Measurements from ENCODE around the gene LIMK2.
"Not testable (repeated sequence)": the region's sequence is repeated elsewhere in the genome, so short reads cannot be mapped to it uniquely, and the experiment has no call there.

Gene LIMK2

DNA sequence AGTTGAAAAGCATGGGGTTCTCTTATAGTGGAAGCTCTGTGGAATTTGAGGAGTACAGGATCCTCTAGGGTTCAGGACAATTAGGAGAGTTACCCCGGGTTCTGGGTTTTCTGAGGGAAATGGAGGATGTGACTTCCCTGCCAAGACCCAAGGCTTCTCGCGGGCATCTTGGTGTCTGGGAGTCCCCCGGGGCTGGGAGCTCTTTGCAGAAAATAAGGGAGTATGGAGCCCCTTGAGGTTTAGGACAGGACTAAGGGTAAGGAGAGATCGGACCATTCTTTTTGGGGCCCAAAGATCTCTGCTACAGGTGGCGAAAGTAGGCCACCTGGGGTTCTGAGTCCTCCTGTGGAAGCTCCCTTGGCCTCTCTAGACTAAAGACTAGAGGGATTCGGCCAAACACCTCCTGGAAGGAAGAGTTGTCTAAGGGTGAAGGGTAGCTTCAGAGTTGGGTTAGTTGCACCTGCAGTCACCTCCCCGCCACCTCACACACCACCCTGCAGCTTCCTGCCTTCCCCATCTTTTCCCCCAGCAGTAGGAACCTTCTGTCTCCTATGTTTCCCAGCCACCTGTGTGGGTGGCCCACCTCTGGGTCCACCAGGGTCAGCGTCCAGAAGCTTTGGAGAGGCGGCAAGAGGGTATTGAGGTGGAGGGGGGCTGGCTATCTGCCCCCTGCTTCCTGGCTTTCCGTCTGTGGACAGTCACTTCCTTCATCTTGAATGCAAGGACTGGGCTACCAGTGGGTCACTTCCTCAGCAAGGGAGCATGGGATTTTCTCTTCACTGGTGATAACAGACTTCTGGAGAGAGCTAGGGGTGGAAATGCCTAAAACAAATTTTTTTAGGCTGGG, 908 bp downstream of the LIMK2 start:
- peak; percentile 36 for DNase-seq

DNA sequence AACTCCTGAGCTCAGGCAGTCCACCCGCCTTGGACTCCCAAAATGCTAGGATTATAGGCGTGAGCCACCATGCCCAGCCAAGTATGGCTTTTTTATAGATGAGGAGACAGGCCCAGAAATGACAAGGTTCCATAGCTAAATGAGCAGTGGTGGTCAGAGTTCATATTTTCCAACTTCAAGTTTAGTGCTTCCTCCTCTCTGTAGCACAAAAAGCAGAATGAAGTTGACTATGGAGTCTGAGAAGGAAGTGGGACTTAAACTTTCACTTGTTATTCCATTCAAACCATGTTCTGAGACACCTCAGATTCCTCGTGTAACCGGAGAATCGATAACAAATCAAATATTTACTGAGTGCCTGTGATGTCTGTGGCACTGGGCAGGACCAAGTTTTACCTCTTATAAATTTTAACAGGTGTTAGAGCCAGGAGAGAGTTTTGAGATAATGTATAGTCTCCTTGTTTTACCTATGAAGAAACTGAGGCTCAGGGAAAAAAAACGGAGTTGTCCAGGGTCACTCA, 3.0 kb downstream of the LIMK2 start:
- DNase-seq, result no peak

DNA sequence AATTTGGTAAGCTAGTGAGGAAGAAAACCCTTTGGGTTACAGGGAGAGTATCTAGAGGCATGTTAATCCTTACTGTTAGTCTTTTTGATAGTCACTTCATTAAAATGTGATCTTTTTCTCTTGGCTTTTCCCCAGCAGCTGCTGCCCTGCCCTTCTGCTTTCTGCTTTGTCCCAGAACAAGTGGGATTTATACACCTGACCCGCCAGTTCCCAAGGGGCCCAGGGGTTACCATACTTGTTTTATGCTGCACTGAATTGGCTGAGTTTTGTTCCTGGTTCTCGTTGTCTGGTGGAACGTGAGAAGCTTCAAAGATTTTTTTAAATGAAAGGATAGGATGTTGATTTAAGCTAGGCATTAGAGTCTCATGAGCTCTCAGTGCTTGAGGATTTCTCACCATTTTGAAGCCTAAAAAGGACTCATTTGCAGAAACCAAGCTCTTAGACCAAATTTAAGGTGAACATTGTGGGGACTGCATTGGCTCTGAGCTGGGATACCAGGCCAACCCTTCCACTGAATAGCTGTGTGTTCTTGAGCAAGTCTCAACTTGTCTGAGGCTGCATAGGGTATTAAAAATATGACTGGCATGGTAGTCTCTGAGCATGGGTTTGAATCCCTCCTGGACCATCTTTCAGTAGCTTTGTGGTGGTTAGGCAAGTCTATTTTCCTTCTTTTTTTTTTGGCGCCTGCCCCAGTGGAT, 6.6 kb downstream of the LIMK2 start:
- no peak for DNase-seq

DNA sequence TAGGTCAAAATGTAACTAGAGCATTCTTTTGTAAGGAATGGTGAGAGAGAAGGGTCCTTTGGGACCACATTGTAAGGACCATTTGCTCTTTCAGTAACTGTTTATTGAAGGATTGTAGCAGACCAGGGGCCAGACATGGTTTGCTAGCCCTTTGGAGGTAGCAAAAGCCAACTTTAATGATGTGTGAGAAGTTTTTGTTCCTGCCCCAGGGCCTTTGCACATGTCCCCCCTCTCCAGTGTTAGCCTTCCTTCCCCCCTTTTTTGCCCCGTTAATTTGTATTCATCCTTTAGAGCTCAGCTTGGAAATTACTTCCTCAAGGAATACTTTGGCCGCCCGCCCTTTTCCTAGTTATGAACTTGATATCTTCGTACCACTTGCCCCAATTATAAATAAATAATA, 9.0 kb downstream of the LIMK2 start:
- DNase-seq, result no peak

DNA sequence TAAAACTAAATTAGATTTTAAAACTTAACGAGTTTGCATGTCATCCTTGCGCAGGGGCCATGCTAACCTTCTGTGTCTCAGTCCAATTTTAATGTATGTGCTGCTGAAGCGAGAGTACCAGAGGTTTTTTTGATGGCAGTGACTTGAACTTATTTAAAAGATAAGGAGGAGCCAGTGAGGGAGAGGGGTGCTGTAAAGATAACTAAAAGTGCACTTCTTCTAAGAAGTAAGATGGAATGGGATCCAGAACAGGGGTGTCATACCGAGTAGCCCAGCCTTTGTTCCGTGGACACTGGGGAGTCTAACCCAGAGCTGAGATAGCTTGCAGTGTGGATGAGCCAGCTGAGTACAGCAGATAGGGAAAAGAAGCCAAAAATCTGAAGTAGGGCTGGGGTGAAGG, 10.6 kb downstream of the LIMK2 start:
- no peak for DNase-seq

DNA sequence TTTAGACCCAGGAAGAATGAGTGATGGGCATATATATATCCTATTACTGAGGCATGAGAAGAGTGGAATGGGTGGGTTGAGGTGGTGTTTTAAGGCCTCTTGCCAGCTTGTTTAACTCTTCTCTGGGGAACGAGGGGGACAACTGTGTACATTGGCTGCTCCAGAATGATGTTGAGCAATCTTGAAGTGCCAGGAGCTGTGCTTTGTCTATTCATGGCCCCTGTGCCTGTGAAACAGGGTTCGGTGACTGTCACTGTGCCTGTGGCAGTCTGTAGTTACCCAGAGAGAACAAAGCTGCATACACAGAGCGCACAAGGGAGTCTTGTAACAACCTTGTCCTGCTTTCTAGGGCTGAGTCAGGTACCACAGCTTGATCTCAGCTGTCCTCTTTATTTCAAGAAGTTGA, 11.7 kb downstream of the LIMK2 start:
- no peak for DNase-seq

DNA sequence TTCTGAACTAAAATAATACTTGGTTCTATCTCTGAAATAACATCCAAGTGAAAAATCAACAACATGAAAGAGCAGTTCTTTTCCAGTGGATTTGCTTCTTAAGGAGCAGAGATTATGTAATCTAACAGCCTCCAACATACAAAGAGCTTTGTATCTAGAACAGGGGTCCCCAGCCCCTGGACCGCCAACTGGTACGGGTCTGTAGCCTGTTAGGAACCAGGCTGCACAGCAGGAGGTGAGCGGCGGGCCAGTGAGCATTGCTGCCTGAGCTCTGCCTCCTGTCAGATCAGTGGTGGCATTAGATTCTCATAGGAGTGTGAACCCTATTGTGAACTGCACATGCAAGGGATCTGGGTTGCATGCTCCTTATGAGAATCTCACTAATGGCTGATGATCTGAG, 12.6 kb downstream of the LIMK2 start:
- DNase-seq, result peak; percentile 74

DNA sequence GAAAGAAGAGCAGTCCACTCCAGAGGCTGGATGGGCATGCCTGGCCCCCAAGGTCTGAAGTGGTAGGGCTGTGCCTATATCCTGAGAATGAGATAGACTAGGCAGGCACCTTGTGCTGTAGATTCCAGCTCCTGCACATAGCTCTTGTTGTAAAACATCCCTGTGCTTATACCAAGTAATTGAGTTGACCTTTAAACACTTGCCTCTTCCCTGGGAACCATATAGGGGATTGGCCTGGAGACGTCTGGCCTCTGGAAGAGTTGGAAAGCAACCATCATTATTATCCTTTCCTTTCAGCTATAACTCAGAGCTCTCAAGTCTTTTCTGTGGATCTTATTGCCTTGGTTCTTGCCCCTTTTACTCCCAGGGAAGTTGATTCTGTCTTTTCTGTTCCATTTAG, 15.1 kb downstream of the LIMK2 start:
- DNase-seq, result no peak

DNA sequence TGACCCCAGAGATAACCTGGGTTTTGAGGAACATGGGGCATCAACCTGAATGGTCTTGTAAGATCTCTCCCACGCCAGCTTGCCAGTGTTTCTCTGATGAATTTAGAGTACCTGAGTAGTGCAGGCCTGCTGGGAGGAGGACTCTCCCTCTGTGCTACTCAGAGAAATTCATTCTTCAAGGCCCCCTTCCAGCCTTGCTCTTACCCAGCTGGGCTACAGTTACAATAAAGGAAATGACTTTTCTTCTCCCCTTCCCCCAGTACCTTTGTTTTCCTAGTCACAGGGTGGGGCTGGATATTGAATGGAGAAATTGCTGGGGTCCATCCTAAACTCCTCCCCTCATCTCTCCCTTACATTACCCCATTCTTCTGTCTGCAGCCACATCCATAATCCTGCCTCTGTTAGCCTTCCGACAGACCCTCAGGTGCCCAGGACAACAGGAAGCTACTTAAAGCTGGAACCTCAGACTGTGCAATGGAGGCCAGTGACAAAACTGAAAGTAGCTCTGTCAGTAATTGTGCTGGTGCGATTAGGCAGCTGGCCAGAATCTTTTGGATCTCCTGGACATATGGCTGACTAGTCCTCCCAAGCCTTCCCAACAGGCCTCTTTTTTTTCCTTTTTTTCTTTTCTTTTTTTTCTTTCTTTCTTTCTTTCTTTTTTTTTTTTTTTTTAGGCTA, 17.4 kb downstream of the LIMK2 start:
- DNase-seq, result no peak

DNA sequence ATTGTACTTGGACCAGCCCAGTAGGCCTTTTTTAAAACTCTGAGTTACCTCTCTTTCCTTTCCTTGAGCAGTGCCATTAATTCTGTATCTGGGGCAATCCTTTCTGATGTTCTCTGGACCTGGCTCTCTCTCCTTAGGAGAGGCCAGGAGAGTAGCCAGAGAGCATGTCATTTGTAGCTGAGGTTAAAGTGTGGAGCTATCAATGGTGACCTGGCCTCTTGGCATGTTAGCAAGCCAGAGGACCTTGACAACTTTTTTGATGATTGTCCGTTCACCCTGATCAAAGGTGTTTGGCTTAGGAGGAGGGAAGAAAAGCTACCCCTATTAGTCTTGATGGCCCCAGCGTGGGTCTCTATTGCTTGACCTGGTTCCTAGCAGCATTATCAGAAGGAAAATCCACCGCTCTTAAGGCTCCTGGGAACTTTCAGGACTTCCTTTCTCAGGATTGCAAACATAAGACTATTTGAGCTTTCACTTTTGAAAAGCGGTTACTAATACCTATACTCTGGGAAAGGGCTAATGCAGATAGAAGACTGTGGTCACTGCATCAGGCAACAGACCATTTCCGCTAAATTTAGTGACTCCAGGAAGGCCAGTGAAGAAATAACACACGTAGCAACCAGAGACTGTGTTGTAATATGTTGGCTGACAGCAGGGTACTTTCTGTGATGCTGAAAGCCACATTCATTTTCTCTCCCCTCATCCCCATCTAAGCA, 18.2 kb downstream of the LIMK2 start:
- DNase-seq, result no peak

DNA sequence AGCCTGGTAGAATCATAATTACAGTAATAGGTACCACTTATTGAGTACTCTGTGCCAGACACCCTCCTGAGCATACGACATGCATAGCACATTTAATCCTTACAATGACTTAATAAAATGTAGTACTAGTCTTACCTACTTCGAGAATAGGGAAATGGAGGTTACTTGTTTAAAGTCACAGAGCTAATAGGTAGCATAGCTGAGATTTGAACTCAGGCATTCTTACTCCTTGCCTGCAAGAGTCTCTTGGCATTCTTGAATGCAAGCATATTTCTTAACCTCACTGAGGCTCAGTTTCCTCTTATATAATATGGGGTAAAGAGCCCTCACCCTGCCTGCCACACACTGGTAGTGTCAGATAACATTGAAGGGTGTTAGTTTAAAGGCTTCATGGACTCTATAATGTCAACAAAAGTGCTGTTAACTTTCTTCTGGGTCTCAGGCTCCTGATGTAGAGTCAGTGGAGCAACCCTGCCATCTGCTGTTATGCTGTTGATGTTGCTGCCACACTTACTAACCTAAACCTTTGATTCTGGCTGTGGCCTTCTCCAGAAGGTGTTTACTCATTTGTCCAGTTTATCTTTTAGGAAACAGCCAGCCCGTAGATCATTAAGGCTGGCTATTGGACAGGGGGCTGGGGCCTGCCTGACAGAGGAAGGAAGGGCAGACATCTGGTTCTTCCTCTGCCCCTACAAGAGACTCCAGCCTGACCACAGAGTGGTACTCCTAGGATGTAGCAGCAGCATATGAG, 18.9 kb downstream of the LIMK2 start:
- DNase-seq, result peak; percentile 70

DNA sequence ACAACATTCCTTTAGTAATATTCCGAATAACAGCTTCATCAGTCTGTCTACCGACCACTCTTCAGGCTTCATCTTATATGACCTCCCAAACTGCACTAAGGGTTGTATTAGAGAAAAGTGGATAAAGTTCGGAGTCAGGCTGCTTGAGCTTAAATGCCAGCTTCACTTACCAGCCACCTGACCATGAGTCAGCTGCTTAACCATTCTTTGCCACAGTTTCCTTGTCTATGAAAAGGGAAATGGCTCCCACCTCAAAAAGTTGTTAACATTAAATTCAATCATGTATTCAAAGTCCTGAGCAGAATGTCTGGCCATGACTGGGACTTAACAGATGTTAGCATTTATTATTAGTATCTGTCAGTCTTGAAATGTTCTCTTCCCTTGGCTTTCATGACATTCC, 20.9 kb downstream of the LIMK2 start:
- DNase-seq, result no peak

DNA sequence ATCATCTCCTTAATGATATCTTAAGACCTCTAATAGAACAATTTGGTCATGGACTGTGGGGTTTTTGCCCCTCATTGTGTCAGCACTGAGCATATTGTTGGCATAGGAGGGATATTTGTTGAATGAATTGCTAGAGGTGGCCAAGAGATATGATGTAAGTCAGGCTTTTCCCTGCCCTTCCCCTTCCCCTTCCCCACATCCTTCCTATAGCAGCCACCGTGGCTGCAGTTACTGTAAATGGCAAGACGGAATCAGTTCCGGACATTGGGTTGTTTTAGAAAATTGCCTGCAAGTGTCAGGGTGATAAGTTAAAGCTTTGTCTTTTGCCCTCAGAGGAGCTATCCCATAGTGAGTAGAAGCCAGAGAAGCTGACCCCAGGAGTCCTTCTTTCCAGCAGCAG, 23.0 kb downstream of the LIMK2 start:
- DNase-seq, result no peak

DNA sequence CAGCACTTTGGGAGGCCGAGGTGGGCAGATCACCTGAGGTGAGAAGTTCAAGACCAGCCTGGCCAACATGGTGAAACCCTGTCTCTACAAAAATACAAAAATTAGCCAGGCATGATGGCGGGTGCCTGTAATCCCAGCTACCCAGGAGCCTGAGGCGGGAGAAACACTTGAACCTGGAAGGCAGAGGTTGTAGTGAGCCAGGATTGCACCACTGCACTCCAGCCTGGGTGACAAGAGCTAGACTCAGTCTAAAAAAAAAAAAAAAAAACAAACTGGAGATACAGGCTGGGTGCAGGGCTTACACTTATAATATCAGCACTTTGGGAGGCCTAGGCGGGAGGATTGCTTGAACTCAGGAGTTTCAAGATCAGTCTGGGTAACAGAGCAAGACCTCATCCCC, 23.9 kb downstream of the LIMK2 start:
- not testable (repeated sequence) for DNase-seq

DNA sequence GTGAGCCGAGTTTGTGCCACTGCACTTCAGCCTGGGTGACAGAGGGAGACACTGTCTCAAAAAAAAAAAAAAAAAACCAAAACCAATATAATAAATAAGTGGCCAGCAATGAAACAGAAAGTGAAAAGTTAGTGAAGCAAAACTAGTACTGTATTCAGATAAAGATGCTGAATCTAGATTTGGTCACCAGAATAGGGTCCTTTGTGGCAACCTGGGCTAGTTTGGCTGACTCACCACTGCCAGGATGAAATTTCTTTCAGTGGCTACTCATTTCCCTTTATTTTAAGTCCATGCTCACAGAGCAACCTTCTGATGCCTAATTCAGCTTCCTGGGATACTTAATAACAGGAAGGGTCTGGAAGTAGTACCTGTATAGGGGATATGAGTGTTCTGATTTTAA, 26.0 kb downstream of the LIMK2 start:
- DNase-seq, result no peak

DNA sequence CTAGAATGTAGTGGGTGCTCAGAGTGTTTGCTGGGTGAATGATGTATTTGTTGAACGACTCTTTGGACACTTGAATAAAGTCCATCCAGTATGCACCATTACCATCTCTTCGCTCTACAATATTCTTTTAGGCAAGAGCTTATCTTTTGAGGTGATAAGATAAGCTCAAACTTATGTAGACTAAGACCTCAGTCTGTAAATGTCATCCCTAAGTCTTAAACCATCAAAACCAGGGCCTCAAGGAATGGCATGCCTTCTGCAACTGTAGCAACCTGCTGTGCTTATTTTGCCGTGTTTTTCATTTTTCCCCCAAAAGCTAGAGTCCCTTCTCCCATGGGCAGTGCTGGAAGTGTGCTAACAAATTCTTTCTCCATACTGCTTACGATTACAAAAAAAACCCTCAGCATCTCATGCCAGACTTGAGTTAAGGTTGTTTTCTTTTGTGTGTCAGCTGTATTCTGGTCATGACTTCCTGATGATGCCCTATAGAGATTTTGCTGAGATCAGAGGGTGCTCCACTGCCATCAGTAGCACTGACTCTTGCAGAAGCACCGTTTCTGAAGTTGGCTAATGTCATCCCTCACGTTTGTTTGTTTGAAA, 27.8 kb downstream of the LIMK2 start:
- DNase-seq, result no peak

DNA sequence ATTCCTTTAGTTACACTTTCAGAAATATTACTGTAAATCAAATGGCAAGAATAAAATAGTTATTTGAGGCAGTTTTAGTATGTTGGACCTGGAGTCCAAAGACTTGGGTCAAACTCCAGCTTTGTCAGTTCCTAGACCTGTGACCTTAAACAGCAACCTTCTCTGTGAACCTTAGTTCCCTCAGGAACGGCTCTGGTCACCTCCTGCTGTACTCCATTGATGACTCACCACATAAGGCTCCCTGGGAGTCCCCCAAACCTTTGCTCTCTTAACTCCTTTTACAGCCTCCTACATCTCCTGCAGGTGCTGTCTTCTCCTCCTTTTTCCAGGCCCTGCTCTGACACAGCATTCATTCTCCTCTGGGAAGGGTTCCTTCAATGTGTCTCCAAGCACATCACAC, 29.1 kb downstream of the LIMK2 start:
- DNase-seq, result no peak

DNA sequence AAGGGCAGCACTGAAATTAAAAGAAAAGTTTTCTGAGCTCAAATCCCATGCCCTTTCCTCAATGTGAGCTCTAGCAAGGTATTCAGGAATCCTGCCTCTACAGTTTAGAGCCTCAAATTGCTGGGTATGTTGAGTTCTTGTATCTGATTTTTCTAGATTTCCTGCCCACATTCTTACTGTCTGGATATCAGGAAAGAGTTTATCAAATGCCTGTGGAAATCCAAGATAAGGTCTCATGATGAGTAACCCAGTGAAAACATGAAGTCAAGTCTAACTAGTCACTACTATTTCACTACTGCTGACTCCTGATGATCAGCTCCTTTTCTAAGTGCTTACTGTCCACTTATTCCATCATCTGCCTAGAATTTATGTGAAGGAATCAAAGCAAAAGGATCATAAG, 29.8 kb downstream of the LIMK2 start:
- DNase-seq, result no peak

DNA sequence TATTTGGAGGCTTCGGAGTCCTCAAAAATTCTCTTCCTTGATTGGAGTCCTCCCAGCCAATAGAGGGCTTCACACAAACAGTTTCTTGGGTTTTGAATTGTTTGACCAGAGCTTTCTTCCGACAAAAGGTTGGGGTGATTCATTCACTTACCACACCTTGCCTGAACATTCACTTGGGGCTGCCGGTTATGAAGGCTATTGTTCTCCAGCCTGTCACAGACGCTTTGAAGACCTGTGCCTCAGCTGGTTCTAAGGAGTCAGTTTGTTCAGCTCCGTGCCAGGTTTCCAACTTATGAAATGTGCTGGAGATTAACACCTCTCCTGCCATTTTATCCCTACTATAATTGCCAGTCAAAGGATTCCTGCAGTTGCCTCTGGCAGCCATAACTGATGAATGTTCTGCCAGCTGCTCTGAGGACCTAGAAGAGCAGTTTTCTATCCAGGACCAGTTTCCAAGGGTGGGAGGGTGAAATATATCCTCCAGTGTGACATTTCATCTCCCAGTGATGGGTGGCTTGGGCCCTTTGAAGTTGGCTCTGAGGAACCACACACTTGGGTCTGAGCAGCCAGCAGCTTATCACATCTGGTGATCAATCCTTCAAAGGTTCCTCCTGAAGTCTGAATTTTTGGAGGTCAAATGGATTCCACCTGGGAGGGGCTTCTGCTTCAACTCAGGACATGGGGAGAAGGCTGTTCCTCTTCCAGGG, 31.4 kb downstream of the LIMK2 start:
- no peak for DNase-seq

DNA sequence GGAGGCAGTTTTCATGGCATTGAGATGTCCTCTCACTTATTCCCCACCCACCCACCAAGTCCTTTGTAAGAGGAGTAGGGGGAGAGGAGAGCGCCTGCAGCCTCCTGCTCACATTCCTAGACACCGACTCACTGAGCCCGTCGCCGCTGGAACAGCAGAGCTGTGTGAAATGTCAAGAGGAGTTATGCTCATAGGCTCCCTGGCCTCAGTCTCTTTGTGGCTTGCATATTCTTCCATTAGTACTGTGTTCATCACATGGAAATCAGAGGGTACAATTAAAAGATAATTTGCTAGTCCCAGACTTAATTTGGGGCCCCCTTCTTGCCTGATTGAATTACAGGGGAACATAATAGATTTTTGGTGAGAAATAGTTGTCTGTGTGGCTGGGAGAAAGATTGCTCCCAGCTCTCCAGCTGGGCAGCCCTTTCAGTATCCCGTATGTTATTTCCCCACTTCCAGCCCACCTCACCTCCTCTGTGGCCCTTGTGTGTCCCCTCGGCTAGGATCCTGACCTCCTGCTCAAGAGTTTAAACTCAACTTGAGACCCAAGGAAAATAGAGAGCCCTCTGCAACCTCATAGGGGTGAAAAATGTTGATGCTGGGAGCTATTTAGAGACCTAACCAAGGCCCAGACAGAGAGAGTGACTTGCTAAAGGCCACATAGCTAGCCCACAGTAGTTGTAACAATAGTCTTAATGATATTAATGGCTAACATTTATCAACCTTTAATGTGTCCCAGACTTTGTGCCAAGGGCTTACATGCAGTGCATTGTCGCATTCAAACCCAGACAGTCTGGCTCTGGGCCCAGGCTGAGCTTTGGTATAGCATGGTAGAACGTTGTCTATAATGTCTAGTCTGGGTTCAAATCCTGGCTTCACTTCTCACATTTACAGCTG, 32.2 kb downstream of the LIMK2 start:
- DNase-seq, result peak; percentile 92

All from eye (tissue), 1 donor.